RWPE2 (cell line): ENCODE measurements around the gene ZNF575.

Experiments used
- ATAC-seq: fragments of 200-7000 bp; cut with Tn5 transposase; 3 replicates; pipeline ENCODE4 v1.9.1; 2021; ENCODE audit warnings: low read depth
- DNase-seq: peaks from one replicate; pipeline ENCODE4 v3.0.0-alpha.2; 2020; ENCODE audit warnings: low spot score
- H3K27ac ChIP-seq: fragments of 450-650 bp; 2 replicates; pipeline ENCODE4 v1.5.1; 2017; ENCODE audit warnings: mild to moderate bottlenecking; ENCODE audit not compliant: poor library complexity, severe bottlenecking
- H3K27me3 ChIP-seq: fragments of 250-450 bp; sonication (Bioruptor Pico); 2 replicates; pipeline ENCODE4 v1.5.1; 2021; ENCODE audit warnings: mild to moderate bottlenecking, moderate library complexity; ENCODE audit not compliant: insufficient read depth, poor library complexity, severe bottlenecking
- H3K36me3 ChIP-seq: fragments of 250-450 bp; sonication (Bioruptor Pico); 2 replicates; pipeline ENCODE4 v1.5.1; 2020; ENCODE audit warnings: low read depth, mild to moderate bottlenecking, moderate library complexity
- H3K4me1 ChIP-seq: fragments of 250-450 bp; sonication (Bioruptor Pico); 2 replicates; pipeline ENCODE4 v1.5.1; 2021; ENCODE audit warnings: mild to moderate bottlenecking, moderate library complexity; ENCODE audit not compliant: insufficient read depth, poor library complexity, severe bottlenecking
- H3K4me3 ChIP-seq: fragments of 250-450 bp; sonication (Bioruptor Pico); 2 replicates; pipeline ENCODE4 v1.5.1; 2021; ENCODE audit warnings: mild to moderate bottlenecking, moderate library complexity; ENCODE audit not compliant: severe bottlenecking
- H3K9me3 ChIP-seq: fragments of 250-450 bp; sonication (Bioruptor Pico); 2 replicates; pipeline ENCODE4 v1.5.1; 2021; ENCODE audit warnings: mild to moderate bottlenecking, moderate library complexity; ENCODE audit not compliant: severe bottlenecking
- TF ChIP-seq, protein P1 (sequence below): fragments of 450-650 bp; IDR thresholded peaks from one replicate; pipeline ENCODE4 v1.5.1; 2017; ENCODE audit warnings: mild to moderate bottlenecking, moderate library complexity; ENCODE audit not compliant: poor library complexity, severe bottlenecking

ZNF575 gene

GRCh38 chr19:43503501-43504425, 29.2 kb upstream of the ZNF575 start:
- TF ChIP-seq, protein P1, sequence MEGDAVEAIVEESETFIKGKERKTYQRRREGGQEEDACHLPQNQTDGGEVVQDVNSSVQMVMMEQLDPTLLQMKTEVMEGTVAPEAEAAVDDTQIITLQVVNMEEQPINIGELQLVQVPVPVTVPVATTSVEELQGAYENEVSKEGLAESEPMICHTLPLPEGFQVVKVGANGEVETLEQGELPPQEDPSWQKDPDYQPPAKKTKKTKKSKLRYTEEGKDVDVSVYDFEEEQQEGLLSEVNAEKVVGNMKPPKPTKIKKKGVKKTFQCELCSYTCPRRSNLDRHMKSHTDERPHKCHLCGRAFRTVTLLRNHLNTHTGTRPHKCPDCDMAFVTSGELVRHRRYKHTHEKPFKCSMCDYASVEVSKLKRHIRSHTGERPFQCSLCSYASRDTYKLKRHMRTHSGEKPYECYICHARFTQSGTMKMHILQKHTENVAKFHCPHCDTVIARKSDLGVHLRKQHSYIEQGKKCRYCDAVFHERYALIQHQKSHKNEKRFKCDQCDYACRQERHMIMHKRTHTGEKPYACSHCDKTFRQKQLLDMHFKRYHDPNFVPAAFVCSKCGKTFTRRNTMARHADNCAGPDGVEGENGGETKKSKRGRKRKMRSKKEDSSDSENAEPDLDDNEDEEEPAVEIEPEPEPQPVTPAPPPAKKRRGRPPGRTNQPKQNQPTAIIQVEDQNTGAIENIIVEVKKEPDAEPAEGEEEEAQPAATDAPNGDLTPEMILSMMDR: peak; percentile 25
- H3K27ac ChIP-seq: peak overlapping the region; percentile 32

DNA sequence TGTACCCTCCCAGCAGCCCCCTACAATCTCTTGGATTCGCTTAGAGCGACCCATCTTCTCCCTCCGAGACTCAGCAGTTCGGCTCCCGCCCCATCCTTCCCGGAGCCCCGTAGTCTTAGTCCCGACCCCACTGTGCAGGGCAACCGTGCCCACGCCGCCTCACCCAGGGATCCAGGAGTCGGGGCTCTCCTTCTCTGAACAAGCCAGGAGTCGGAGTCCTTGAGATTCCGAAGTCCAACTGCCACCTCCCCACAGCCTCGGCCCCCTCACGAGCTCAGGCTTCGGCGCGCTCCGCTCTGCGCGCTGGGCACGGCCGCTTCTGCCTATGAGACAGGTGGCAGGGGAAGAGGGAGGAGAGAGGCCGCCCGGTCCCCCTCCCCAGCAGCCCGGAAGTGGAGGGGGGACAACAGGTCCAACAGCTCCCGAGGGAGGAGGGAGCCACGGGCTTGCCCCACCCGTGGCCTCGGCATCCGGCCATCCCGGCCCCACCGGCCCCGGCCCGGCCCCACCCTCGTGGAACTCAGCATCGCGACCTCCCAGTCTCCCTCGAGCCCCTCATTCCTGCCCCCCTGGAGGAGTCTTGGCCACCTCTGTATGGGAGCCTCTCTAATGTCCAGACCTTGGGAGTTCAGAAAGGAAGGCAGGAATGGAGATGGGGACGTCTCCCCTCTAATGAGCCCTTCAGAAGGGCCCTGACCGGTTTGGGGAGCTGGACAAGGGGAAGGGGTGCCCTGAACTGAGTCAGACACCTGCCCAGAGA, 28.4 kb upstream of the ZNF575 start, which contains the start of gene PHLDB3:
Gene PHLDB3, minus strand, starts transcription at position 321 of the 760 bp plus-strand sequence. CDS start 628 bp downstream, outside the sequence.
- Histone ChIP-seq H3K9me3 (no peaks in the 10 kb centered on the region), H3K27ac (peak within 1 kb of the TSS; percentile 32), H3K36me3 (peaks cover 22% of the 10 kb centered on the region), H3K4me1 (no peaks in the 10 kb centered on the region), H3K27me3 (no peaks in the 10 kb centered on the region), H3K4me3 (peak within 1 kb of the TSS; percentile 65)
- no peak for DNase-seq
- TF ChIP-seq, protein P1: no peak
- ATAC-seq: peak; percentile 49

More at GRCh38 chr19:43503501-43504425, 29.2 kb upstream of the ZNF575 start:
- Histone ChIP-seq H3K27me3 (no peaks in the 10 kb centered on the region), H3K4me3 (peak overlapping the region; percentile 65), H3K4me1 (no peaks in the 10 kb centered on the region), H3K36me3 (peaks cover 17% of the 10 kb centered on the region), H3K9me3 (no peaks in the 10 kb centered on the region)
- peak; percentile 86 for ATAC-seq
- DNase-seq: peak; percentile 92

GRCh38 chr19:43505186-43505456, 27.9 kb upstream of the ZNF575 start:
- no peaks in the 10 kb centered on the region for H3K27me3 ChIP-seq
- peaks cover 28% of the 10 kb centered on the region for H3K36me3 ChIP-seq
- no peaks in the 10 kb centered on the region for H3K9me3 ChIP-seq
- H3K4me3 ChIP-seq: no peak overlapping the region
- DNase-seq (no peak), ATAC-seq (no peak)
- TF ChIP-seq, protein P1: no peak
- no peaks in the 10 kb centered on the region for H3K4me1 ChIP-seq
- H3K27ac ChIP-seq: peak overlapping the region; percentile 32

GRCh38 chr19:43505941-43506340, 27.0 kb upstream of the ZNF575 start:
- TF ChIP-seq, protein P1: no peak
- H3K36me3 ChIP-seq: peaks cover 33% of the 10 kb centered on the region
- no peak for ATAC-seq
- H3K4me1 ChIP-seq: no peaks in the 10 kb centered on the region
- no peak overlapping the region for H3K4me3 ChIP-seq
- no peak for DNase-seq
- no peaks in the 10 kb centered on the region for H3K27me3 ChIP-seq
- H3K9me3 ChIP-seq: no peaks in the 10 kb centered on the region
- no peak overlapping the region for H3K27ac ChIP-seq
